Left ventricle myocardium superior (tissue), 1 donor: Measurements from ENCODE around the gene SYDE2. TPM values are rescaled to one million over a fixed set of nuclear protein-coding genes. Genes with fewer than 3 reads are reported as not detected.
A peak's percentile ranks its signal among the peaks of the same experiment; 100 is the strongest.
"Not testable (repeated sequence)": the region's sequence is repeated elsewhere in the genome, so short reads cannot be mapped to it uniquely, and the experiment has no call there.

Source experiments
- ATAC-seq: fragments of 200-7000 bp; cut with Tn5 transposase; one replicate; pipeline ENCODE4 v1.9.1; 2020; ENCODE audit warnings: mild to moderate bottlenecking, moderate library complexity
- DNase-seq: peaks from one replicate; pipeline ENCODE4 v3.0.0-alpha.2; 2020
- intact Hi-C: fragments of 100-400 bp; cut with micrococcal nuclease; formaldehyde crosslinking; loops from one replicate; pipeline ENCODE4 v1.11.0; 2022
- long read RNA-seq: library from polyadenylated mRNA; unstranded; transcript quantifications from one replicate; pipeline ENCODE4 v2.0.0, GENCODE V29; 2021
- total RNA-seq: library from RNA; stranded (reverse); fragmentation: NEBNext Ultra II Directional; extraction: Animal tissue kit (Norgen Biotek cat#: 25700); gene quantifications from one replicate; pipeline ENCODE4 v1.2.1, GENCODE V29; 2021
- donor health status: DM: no; HTN: yes; CAD: no; lungs with severe emphysema.

Gene SYDE2
- 23.0 TPM for total RNA-seq
- long read RNA-seq, full-length matches to known transcripts, result 23 of 34 reads
- long read RNA-seq, partial matches to known transcripts, result 5 of 34 reads
- long read RNA-seq, other reads (novel, unspliced or antisense), result 6 of 34 reads

DNA sequence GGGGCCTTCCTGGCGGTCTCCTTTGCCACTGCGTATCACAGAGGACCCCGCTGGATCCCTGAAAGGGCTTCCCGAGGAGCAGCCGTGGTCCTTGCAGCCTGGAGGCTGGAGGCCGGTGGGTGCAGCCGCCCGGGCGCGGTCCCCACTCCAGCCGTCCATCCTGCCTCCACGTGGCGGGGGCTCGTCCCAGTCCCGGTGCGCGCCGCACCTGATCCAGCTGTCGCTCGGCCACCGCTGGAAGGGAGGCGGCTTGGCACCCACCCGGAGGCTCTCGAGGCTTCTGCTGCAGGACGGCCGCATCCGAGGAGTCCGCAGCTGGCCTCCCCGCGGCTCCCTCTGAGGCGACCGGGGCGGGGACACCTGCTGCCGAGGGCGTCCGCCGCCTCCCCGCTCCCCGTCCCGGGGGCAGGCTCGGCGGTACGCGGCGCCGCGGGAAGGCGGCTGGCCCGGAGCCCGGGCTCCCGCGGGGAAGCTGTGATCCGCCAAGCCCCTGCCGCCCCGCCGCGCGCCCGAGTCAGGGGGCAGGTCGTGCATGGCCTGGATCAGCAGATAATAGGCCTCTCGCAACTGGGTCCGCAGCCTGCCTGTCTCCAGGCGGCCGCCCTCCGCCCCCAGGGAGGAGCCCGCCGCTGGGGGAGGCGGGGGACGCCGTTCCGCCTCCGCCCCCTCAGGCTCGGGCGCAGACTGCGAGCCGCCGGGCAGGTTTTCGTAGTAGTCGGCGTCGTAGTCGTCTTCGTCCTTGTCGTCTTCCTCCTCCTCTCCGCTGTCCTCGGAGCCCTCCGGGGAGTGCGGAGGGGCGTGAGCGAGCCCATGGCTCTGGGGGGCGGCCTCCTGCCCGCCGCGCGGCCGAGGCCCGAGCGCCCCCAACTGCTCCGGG, at the start of gene SYDE2:
TSS of gene SYDE2 (minus strand) at position 554 of the 877 bp plus-strand sequence. CDS start at position 534, 20 bp downstream.
- ATAC-seq (peak; percentile 93), DNase-seq (peak; percentile 88)
- intact Hi-C loops, result no loop called here

- ATAC-seq, DNase-seq, intact Hi-C loops: not testable (repeated sequence)
Observed at GRCh38 chr1:85249042-85249441, 48.2 kb upstream of the SYDE2 start.

DNA sequence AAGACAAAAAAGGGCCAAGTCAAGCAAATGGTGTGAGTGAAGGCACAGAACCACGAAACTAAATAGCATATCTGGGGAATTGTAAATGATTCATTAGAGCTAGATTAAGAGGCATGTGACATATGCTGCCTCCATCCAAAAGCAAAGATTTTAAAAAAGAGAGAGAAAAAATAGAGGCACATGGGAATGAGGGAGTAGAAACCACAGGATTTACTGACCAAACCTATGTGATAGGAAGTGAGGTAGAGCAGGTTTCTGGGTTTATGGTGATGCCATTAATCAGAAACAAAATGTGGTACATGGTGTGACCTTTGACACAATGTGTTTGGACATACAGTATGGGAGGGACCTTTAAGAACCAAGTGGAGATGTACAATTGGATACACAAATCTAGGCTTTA, 45.1 kb upstream of the SYDE2 start:
- DNase-seq (no peak), ATAC-seq (no peak)
- intact Hi-C loops, result no loop called here

DNA sequence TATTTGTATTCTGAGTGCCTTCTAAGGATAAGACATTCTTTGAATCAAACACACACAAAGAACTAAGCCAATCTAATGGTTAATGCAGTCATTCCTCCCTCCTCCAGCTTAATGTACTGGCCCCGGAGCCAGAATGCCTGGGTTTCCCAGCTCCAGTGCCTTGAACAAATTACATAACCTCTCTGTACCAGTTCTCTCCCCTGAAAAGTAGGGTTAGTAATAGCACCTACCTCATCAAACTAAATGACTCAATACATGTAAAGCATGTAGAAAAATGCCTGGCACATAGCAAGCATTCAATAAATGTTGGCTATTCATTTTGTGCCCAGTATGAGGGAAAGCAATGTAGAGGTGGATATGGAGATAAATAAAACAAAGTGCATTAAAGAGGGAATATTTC, 44.6 kb upstream of the SYDE2 start:
- ATAC-seq (no peak), DNase-seq (no peak)
- intact Hi-C loops, result no loop called here

- DNase-seq (no peak), ATAC-seq (no peak)
- intact Hi-C loops, result no loop called here
Observed at GRCh38 chr1:85244271-85245061, 43.6 kb upstream of the SYDE2 start.

GRCh38 chr1:85243372-85243771, 42.6 kb upstream of the SYDE2 start:
- ATAC-seq, result peak; percentile 45
- intact Hi-C loops, result no loop called here
- DNase-seq, result no peak

DNA sequence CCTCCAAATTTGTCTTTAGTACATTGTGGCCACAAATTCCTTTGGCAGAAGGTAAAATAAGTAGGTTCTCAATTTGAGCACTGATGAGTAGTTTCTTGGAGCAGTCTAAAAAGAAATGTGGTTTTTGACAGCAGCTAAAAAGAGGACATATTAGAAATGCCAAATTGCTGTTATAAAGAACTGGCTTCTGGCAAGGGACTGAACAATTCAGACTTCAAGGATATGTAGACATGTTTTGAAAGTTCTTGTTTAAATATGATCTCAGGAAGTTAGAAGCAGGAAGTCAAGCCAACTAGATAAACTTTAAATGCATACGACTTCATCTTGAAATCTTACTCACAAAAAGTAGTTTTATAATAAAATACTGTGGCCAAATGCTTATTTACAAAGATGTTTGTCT, 39.8 kb upstream of the SYDE2 start:
- ATAC-seq (no peak), DNase-seq (no peak)
- intact Hi-C loops, result no loop called here

GRCh38 chr1:85240174-85240601, 39.4 kb upstream of the SYDE2 start:
- DNase-seq (no peak), ATAC-seq (peak; percentile 71)
- intact Hi-C loops, result no loop called here

DNA sequence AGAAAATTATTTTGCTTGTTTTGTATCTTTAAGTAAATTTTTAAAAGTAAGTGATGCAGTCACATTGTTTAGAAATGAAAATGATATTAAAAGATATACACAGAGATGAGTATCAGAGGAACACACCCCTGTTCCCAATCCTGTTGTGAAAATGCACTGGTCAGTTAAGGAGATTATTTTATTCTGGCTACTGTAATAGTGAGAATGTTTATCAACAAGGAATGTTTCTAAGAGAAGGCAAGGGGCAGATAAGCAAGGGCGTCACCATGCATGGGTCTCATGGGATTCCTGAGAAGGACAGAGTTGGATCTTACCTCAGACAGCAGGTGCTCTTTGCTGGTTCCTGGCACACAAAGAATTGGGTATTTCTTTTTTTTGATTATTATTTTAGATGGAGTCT, 36.8 kb upstream of the SYDE2 start:
- intact Hi-C loops, result no loop called here
- DNase-seq (no peak), ATAC-seq (no peak)

DNA sequence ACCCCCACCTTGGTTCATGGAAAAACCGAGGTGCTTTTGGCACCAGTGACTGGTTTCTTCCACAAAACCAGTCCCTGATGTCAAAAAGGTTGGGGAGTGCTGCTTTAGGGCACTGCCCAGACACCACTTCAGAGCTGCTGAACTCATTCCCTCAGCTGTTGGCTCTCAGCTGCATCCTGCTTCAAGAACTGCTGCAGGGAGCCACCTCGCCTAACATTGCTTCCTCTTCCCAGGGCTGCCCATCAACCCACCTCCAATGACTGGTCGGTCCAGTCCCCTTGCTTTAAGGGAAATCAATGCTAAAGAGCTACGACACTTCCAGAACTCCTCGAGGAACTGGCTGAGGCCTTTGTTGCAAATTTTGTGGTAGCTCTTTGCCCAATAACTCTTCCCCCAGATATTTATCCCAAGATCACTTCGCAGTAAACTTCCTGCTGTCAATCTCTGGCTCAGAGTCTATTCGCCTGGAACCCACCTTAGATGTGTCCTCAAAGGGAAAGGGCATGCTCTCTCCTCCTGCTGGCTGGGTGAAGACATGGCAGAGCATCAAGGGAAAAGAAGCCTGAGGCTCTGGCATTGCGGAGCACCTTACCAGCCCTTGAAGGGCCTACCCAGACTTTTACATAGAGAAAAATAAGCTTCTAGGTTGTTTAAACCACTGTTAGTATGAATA, 29.6 kb upstream of the SYDE2 start:
- intact Hi-C loops, result no loop called here
- no peak for DNase-seq
- ATAC-seq, result no peak

- ATAC-seq (peak; percentile 60), DNase-seq (no peak)
- intact Hi-C loops, result no loop called here
Observed at GRCh38 chr1:85229574-85230097, 28.8 kb upstream of the SYDE2 start.

GRCh38 chr1:85228972-85229371, 28.2 kb upstream of the SYDE2 start:
- intact Hi-C loops, result no loop called here
- DNase-seq (no peak), ATAC-seq (peak; percentile 79)

GRCh38 chr1:85225624-85226380, 25.0 kb upstream of the SYDE2 start:
- ATAC-seq, result no peak
- intact Hi-C loops, result no loop called here
- no peak for DNase-seq

- DNase-seq (peak; percentile 39), ATAC-seq (peak; percentile 86)
- intact Hi-C loops, result no loop called here
Observed at GRCh38 chr1:85224734-85225623, 24.2 kb upstream of the SYDE2 start.

DNA sequence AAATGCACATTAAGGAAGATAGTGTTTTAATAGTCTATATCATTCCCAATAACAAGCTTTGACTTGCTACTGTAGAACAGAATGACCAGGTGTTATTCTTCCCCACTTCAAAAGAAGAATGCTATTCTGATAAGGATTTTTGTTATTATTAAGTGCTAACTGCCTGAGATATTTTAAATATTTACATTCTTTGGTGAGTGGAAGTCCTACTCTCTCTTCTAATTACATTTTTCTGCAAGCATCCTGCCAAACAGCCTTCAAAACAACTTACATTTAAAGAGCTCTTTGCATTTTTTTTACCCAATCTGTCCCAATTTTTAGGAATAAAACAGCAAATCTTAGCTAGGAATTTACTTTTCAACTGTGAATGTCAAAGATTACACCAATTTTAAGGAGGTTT, 23.5 kb upstream of the SYDE2 start:
- ATAC-seq (no peak), DNase-seq (no peak)
- intact Hi-C loops, result no loop called here

GRCh38 chr1:85223334-85223733, 22.5 kb upstream of the SYDE2 start:
- intact Hi-C loops, result no loop called here
- DNase-seq, result no peak
- no peak for ATAC-seq

DNA sequence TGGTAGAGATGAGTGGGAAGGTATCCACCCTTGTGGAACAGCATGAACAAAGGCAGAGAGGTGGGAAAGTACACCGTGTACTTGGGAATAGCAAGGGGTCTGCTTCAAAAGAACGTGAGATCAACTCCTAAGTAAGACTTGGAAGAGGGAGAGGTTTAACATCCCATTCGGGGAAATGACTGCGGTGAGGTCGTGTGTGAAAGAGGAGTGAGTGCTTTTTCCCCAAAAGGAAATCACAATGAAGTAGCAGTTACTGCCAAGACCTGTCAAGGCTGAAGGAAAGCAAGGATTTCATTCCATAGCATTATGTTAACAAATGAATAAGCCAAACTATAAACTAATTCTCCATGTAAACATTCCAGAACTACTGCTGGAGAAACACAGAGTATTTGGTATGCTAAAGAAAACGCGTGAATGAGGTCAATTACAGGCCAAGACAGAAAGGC, 20.0 kb upstream of the SYDE2 start:
- no peak for DNase-seq
- intact Hi-C loops, result no loop called here
- ATAC-seq, result no peak
